A549 (cell line): ENCODE measurements around the gene FAF1. TPM values are rescaled to one million over a fixed set of nuclear protein-coding genes. Genes with fewer than 3 reads are reported as not detected.

ENCODE experiments used
- ATAC-seq, 2 experiments: fragments of 200-7000 bp in 1 of 2; fragments of >200 bp in 1 of 2; cut with Nextera tagmentation in 1 of 2; cut with Tn5 transposase in 1 of 2; 3 replicates each; pipeline versions ENCODE4 v1.8.0 to v1.9.1; 2018 to 2020; ENCODE audit warnings: mild to moderate bottlenecking in 1 of 2, moderate library complexity in 1 of 2
- CTCF ChIA-PET: fragments of 300-600 bp; sonication (Branson Sonifier 250); formaldehyde crosslinking; extraction: SDS; loops from one replicate; lab custom pipeline; 2021; ENCODE audit warnings: antibody characterized with exemption, inconsistent platforms; lab: Yijun Ruan, JAX
- POLR2A ChIA-PET: fragments of 350-600 bp; formaldehyde crosslinking; extraction: SDS; loops from one replicate; lab custom pipeline; 2021; ENCODE audit warnings: antibody characterized with exemption, inconsistent platforms; lab: Yijun Ruan, JAX
- DNase-seq, 2 experiments: peaks; one replicate each; pipeline versions ENCODE4 v3.0.0 to v3.0.0-alpha.2; 2011 to 2016; ENCODE audit warnings: low read depth in 1 of 2, low spot score in 1 of 2
- FAIRE-seq: peaks from 2 replicates; lab custom pipeline; 2011; peaks lifted over from hg19 to GRCh38; lab: Jason Lieb, UNC
- H3K27ac ChIP-seq, 2 experiments: fragments of >200 bp; sonication (Bioruptor Twin); formaldehyde crosslinking; 3 replicates each; pipeline ENCODE4 v1.5.1; 2016 to 2017
- H3K4me1 ChIP-seq: fragments of >200 bp; sonication (Bioruptor Twin); formaldehyde crosslinking; 3 replicates; pipeline ENCODE4 v1.6.1; 2016
- H3K4me2 ChIP-seq: fragments of >200 bp; sonication (Bioruptor Twin); formaldehyde crosslinking; 3 replicates; pipeline ENCODE4 v1.6.1; 2016
- H3K4me3 ChIP-seq: fragments of >200 bp; sonication (Bioruptor Twin); formaldehyde crosslinking; 3 replicates; pipeline ENCODE4 v1.5.1; 2016
- H3K9me3 ChIP-seq: fragments of >200 bp; sonication (Bioruptor Twin); formaldehyde crosslinking; 3 replicates; pipeline ENCODE4 v1.6.1; 2016
- CBX8 ChIP-seq: fragments of 200-600 bp; sonication (generic); IDR thresholded peaks from 2 replicates; pipeline ENCODE4 v1.6.1; 2016
- FOXS1 ChIP-seq: fragments of 250-450 bp; sonication (Bioruptor Pico); IDR thresholded peaks from 2 replicates; pipeline ENCODE4 v1.5.0; 2020; ENCODE audit warnings: mild to moderate bottlenecking, moderate library complexity
- HDAC2 ChIP-seq: fragments of 200-600 bp; sonication (generic); IDR thresholded peaks from 2 replicates; pipeline ENCODE4 v1.6.1; 2016
- HOXB5 ChIP-seq: fragments of 250-450 bp; sonication (Bioruptor Pico); IDR thresholded peaks from 2 replicates; pipeline ENCODE4 v1.5.0; 2020; ENCODE audit warnings: mild to moderate bottlenecking, moderate library complexity
- JUNB ChIP-seq: fragments of >200 bp; sonication (Bioruptor Twin); formaldehyde crosslinking; IDR thresholded peaks from 2 replicates; pipeline ENCODE4 v1.6.1; 2016
- KDM1A ChIP-seq: fragments of 200-600 bp; sonication (generic); IDR thresholded peaks from 2 replicates; pipeline ENCODE4 v1.6.1; 2016; ENCODE audit warnings: low read depth, mild to moderate bottlenecking
- KDM5A ChIP-seq: fragments of 200-600 bp; sonication (generic); IDR thresholded peaks from 2 replicates; pipeline ENCODE4 v1.6.1; 2016; ENCODE audit warnings: antibody characterized with exemption, mild to moderate bottlenecking
- MAFK ChIP-seq: fragments of 450-650 bp; IDR thresholded peaks from 2 replicates; pipeline ENCODE4 v1.6.1; 2014; ENCODE audit not compliant: partially characterized antibody
- MYC ChIP-seq: IDR thresholded peaks from 2 replicates; pipeline ENCODE4 v1.6.1; 2012; ENCODE audit warnings: mild to moderate bottlenecking, inconsistent platforms, low read length, improper control_type of control experiment, borderline replicate concordance
- POLR2AphosphoS2 ChIP-seq: conservative IDR thresholded peaks from 2 replicates; pipeline ENCODE4 v1.6.1; 2012; ENCODE audit warnings: low read length, improper control_type of control experiment, inconsistent platforms
- RAD21 ChIP-seq, 2 experiments: fragments of >200 bp in 1 of 2; sonication (Bioruptor Twin) in 1 of 2; formaldehyde crosslinking in 1 of 2; IDR thresholded peaks in 1 of 2; conservative IDR thresholded peaks in 1 of 2; 2 replicates in 1 of 2; 3 replicates in 1 of 2; pipeline ENCODE4 v1.6.1; 2012 to 2018; ENCODE audit warnings: inconsistent platforms in 1 of 2
- RARB ChIP-seq: fragments of 250-450 bp; sonication (Bioruptor Pico); IDR thresholded peaks from 2 replicates; pipeline ENCODE4 v1.8.0; 2021; ENCODE audit warnings: mild to moderate bottlenecking, moderate library complexity
- RCOR1 ChIP-seq: fragments of 150-350 bp; IDR thresholded peaks from 2 replicates; pipeline ENCODE4 v1.6.1; 2014; ENCODE audit warnings: antibody characterized with exemption, low read length, low read depth
- SREBF2 ChIP-seq: fragments of 450-650 bp; IDR thresholded peaks from 2 replicates; pipeline ENCODE4 v1.6.1; 2014; ENCODE audit warnings: mild to moderate bottlenecking, moderate library complexity
- ZC3H11A ChIP-seq: fragments of 450-650 bp; IDR thresholded peaks from 2 replicates; pipeline ENCODE4 v1.6.1; 2014; ENCODE audit warnings: antibody characterized with exemption, mild to moderate bottlenecking
- ZFP36 ChIP-seq: fragments of 450-650 bp; IDR thresholded peaks from 2 replicates; pipeline ENCODE4 v1.6.1; 2014; ENCODE audit warnings: borderline replicate concordance; ENCODE audit not compliant: partially characterized antibody
- ZSCAN20 ChIP-seq: fragments of 250-450 bp; sonication (Bioruptor Pico); IDR thresholded peaks from 2 replicates; pipeline ENCODE4 v1.8.0; 2022; ENCODE audit warnings: mild to moderate bottlenecking, moderate library complexity
- WGBS: methylation state at CpG from one replicate; pipeline ENCODE4 v1.1.6; 2017; ENCODE audit errors: missing lambda C conversion rate; 5-methylcytosine and 5-hydroxymethylcytosine counted together
- polyA plus RNA-seq, 4 experiments: library from polyadenylated mRNA; depleted of rRNA in 3 of 4; stranded (reverse); fragments of >200 nt; fragmentation: RNase III in 1 of 4; extraction: RNeasy Plus Mini Kit Qiagen cat#74134 plus additional on column Dnase treatment in 1 of 4; gene quantifications; 2 replicates in 3 of 4; 3 replicates in 1 of 4; pipeline ENCODE4 v1.2.3, GENCODE V29; 2011 to 2017
- TF ChIP-seq, protein P1 (sequence below): fragments of 450-650 bp; IDR thresholded peaks from 2 replicates; pipeline ENCODE4 v1.6.1; 2014; ENCODE audit warnings: antibody characterized with exemption
- TF ChIP-seq, protein P2 (sequence below): fragments of 150-350 bp; IDR thresholded peaks from 2 replicates; pipeline ENCODE4 v1.6.1; 2014; ENCODE audit warnings: low read depth, mild to moderate bottlenecking, low read length
- TF ChIP-seq, protein P3 (sequence below): fragments of 250-450 bp; sonication (Bioruptor Pico); IDR thresholded peaks from 2 replicates; pipeline ENCODE4 v1.5.0; 2020; ENCODE audit warnings: low read depth, mild to moderate bottlenecking, moderate library complexity
- TF ChIP-seq, protein P4 (sequence below): IDR thresholded peaks from 2 replicates; pipeline ENCODE4 v1.6.1; 2012
- TF ChIP-seq, protein P5 (sequence below): IDR thresholded peaks from 2 replicates; pipeline ENCODE4 v1.6.1; 2012; ENCODE audit warnings: low read depth, borderline replicate concordance
- TF ChIP-seq, protein P6 (sequence below): fragments of >200 bp; sonication (Bioruptor Twin); formaldehyde crosslinking; IDR thresholded peaks from 3 replicates; pipeline ENCODE4 v1.6.1; 2016
- TF ChIP-seq, protein P7 (sequence below): IDR thresholded peaks from 2 replicates; pipeline ENCODE4 v1.6.1; 2012

The FAF1 gene
- polyA plus RNA-seq, 2 of the 4 experiments (the other 2 are of a cell fraction): 31.7 to 46.2 TPM

DNA sequence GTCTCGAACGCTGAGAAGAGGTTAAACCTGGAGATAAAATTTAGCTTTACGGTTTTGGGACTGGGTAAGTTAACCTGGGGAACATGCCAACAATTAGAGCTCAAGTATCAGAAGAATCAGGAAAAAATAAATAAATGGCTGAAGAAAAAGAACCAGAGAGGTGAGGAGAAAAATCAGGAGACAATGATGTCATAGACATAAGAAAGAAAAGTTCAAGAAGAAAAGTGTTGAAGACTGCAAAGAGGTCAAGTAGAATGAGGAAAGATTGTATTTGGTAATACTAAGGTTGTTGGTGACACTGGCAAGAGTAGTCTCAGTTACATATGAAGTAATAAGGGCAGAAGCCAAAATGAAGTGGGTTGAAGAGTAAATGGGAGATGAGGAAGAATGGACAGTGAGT is 36.0 kb upstream of the FAF1 start:
- H3K4me3 ChIP-seq: no peak overlapping the region
- H3K9me3 ChIP-seq: no peaks in the 10 kb centered on the region
- CTCF ChIA-PET: no interaction called here
- no peaks in the 10 kb centered on the region for H3K4me1 ChIP-seq
- H3K27ac ChIP-seq: no peak overlapping the region
- DNase-seq (no peak), FAIRE-seq (no peak), ATAC-seq (no peak)
- H3K4me2 ChIP-seq: no peak overlapping the region
- TF ChIP-seq, protein P1, sequence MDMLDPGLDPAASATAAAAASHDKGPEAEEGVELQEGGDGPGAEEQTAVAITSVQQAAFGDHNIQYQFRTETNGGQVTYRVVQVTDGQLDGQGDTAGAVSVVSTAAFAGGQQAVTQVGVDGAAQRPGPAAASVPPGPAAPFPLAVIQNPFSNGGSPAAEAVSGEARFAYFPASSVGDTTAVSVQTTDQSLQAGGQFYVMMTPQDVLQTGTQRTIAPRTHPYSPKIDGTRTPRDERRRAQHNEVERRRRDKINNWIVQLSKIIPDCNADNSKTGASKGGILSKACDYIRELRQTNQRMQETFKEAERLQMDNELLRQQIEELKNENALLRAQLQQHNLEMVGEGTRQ: no peak
- TF ChIP-seq MYC (no peak), KDM5A (no peak), RCOR1 (no peak), JUNB (no peak), SREBF2 (no peak), HOXB5 (no peak), KDM1A (no peak), ZSCAN20 (CRISPR knock-in tag) (no peak), CBX8 (no peak)
- TF ChIP-seq, protein P2, sequence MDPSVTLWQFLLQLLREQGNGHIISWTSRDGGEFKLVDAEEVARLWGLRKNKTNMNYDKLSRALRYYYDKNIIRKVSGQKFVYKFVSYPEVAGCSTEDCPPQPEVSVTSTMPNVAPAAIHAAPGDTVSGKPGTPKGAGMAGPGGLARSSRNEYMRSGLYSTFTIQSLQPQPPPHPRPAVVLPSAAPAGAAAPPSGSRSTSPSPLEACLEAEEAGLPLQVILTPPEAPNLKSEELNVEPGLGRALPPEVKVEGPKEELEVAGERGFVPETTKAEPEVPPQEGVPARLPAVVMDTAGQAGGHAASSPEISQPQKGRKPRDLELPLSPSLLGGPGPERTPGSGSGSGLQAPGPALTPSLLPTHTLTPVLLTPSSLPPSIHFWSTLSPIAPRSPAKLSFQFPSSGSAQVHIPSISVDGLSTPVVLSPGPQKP: no peak
- POLR2A ChIA-PET: no interaction called here
- WGBS: 93% methylated on average over 3 of the region's 3 CpGs

DNA sequence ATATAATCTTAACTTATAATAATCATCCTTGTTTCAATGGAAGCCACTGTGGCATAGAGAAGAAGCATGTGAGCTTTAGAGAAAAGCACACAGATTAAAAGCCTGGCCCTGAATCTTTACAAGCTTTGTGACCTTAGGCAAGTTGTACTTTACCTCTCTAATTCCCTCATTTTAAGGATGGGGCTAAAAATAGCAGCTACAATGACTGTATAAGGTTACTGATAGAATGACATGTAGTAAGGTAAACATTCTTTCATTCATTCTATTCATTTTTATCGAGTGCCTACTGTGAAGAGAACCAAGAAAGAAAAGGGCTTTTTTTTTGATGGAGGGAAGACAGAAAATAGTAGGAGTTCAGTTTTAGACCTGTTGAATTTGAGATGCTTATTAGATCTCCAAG is 35.6 kb upstream of the FAF1 start:
- no peak overlapping the region for H3K4me3 ChIP-seq
- ChIA-PET CTCF (no interaction called here), POLR2A (no interaction called here)
- ATAC-seq (no peak), FAIRE-seq (no peak), DNase-seq (no peak)
- TF ChIP-seq POLR2AphosphoS2: no peak
- TF ChIP-seq, protein P3, sequence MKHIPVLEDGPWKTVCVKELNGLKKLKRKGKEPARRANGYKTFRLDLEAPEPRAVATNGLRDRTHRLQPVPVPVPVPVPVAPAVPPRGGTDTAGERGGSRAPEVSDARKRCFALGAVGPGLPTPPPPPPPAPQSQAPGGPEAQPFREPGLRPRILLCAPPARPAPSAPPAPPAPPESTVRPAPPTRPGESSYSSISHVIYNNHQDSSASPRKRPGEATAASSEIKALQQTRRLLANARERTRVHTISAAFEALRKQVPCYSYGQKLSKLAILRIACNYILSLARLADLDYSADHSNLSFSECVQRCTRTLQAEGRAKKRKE (CRISPR knock-in tag): no peak
- TF ChIP-seq KDM5A: no peak
- no peak for TF ChIP-seq HDAC2
- TF ChIP-seq, protein P4, sequence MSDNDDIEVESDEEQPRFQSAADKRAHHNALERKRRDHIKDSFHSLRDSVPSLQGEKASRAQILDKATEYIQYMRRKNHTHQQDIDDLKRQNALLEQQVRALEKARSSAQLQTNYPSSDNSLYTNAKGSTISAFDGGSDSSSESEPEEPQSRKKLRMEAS: no peak
- no peak for TF ChIP-seq ZSCAN20 (CRISPR knock-in tag)
- TF ChIP-seq MYC: no peak
- TF ChIP-seq ZC3H11A: no peak
- TF ChIP-seq, protein P5, sequence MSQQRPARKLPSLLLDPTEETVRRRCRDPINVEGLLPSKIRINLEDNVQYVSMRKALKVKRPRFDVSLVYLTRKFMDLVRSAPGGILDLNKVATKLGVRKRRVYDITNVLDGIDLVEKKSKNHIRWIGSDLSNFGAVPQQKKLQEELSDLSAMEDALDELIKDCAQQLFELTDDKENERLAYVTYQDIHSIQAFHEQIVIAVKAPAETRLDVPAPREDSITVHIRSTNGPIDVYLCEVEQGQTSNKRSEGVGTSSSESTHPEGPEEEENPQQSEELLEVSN: no peak
- no peak for TF ChIP-seq FOXS1 (CRISPR knock-in tag)
- no peak for TF ChIP-seq ZFP36
- no peak overlapping the region for H3K4me2 ChIP-seq
- H3K9me3 ChIP-seq: no peaks in the 10 kb centered on the region
- 24% methylated on average over 1 of the region's 1 CpG for WGBS
- H3K4me1 ChIP-seq: no peaks in the 10 kb centered on the region
- H3K27ac ChIP-seq: no peak overlapping the region

DNA sequence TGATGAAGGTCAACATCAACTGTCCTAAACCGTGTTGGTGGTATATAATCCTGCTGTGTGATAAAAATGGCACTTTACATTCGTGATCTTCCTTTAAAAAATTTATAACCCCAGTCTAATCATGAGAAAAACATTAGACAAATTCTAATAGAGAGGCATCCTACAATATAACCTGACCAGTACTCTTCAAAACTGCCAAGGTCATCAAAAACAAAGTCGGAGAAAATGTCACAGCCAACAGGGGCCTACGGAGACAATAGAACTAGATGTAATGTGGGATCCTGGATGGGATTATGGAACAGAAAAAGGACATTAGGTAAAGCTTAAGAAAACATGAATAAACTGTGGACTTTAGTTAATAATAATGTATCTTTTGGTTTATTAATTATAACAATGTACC is 34.9 kb upstream of the FAF1 start:
- ATAC-seq (no peak), DNase-seq (no peak), FAIRE-seq (no peak)
- 86% methylated on average over 4 of the region's 4 CpGs for WGBS
- TF ChIP-seq RARB (CRISPR knock-in tag): no peak
- TF ChIP-seq, protein P6, sequence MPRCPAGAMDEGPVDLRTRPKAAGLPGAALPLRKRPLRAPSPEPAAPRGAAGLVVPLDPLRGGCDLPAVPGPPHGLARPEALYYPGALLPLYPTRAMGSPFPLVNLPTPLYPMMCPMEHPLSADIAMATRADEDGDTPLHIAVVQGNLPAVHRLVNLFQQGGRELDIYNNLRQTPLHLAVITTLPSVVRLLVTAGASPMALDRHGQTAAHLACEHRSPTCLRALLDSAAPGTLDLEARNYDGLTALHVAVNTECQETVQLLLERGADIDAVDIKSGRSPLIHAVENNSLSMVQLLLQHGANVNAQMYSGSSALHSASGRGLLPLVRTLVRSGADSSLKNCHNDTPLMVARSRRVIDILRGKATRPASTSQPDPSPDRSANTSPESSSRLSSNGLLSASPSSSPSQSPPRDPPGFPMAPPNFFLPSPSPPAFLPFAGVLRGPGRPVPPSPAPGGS: no peak
- TF ChIP-seq MAFK: peak; percentile 74
- TF ChIP-seq, protein P3 (CRISPR knock-in tag): no peak
- no peak for TF ChIP-seq RAD21 (conservative IDR thresholded peaks at IDR 0.05 in 1 of 2, IDR thresholded peaks at IDR 0.05 in 1 of 2)
- TF ChIP-seq, protein P2: no peak
- TF ChIP-seq, protein P7, sequence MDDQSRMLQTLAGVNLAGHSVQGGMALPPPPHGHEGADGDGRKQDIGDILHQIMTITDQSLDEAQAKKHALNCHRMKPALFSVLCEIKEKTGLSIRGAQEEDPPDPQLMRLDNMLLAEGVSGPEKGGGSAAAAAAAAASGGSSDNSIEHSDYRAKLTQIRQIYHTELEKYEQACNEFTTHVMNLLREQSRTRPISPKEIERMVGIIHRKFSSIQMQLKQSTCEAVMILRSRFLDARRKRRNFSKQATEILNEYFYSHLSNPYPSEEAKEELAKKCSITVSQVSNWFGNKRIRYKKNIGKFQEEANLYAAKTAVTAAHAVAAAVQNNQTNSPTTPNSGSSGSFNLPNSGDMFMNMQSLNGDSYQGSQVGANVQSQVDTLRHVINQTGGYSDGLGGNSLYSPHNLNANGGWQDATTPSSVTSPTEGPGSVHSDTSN: no peak
- CTCF ChIA-PET: interaction anchor here (0.9 kb wide), 1 partner anchor 10 kb away, joined by 3 read pairs; no protein-coding TSS in a partner anchor
- H3K4me2 ChIP-seq: no peak overlapping the region
- no peaks in the 10 kb centered on the region for H3K9me3 ChIP-seq
- H3K27ac ChIP-seq: no peak overlapping the region
- POLR2A ChIA-PET: no interaction called here
- no peak overlapping the region for H3K4me3 ChIP-seq
- H3K4me1 ChIP-seq: no peaks in the 10 kb centered on the region
